ENCODE measurements around the gene SENP8.

The SENP8 gene

GRCh38 chr15:72113347-72114031, 4.7 kb upstream of the SENP8 start:
- no peak for DNase-seq (ENCODE audit: low read depth, low spot score)

GRCh38 chr15:72116731-72117485, 1.3 kb upstream of the SENP8 start:
- DNase-seq (ENCODE audit: low read depth, low spot score): no peak

GRCh38 chr15:72117486-72118016, 652 bp upstream of the SENP8 start:
- peak; percentile 26 for DNase-seq (ENCODE audit: low read depth, low spot score)

GRCh38 chr15:72124218-72124617, 6.0 kb downstream of the SENP8 start:
- no peak for DNase-seq (ENCODE audit: low read depth, low spot score)

- no peak for DNase-seq (ENCODE audit: low read depth, low spot score)
Measured at GRCh38 chr15:72127724-72128322, 9.6 kb downstream of the SENP8 start.

GRCh38 chr15:72128359-72128758, 10.2 kb downstream of the SENP8 start:
- DNase-seq (ENCODE audit: low read depth, low spot score): no peak

GRCh38 chr15:72130272-72130671, 12.1 kb downstream of the SENP8 start:
- no peak for DNase-seq (ENCODE audit: low read depth, low spot score)

GRCh38 chr15:72131922-72132321, 13.7 kb downstream of the SENP8 start:
- no peak for DNase-seq (ENCODE audit: low read depth, low spot score)

GRCh38 chr15:72133211-72133610, 15.0 kb downstream of the SENP8 start:
- no peak for DNase-seq (ENCODE audit: low read depth, low spot score)

- DNase-seq (ENCODE audit: low read depth, low spot score): no peak
Measured at GRCh38 chr15:72135719-72136118, 17.5 kb downstream of the SENP8 start.

- DNase-seq (ENCODE audit: low read depth, low spot score): no peak
Measured at GRCh38 chr15:72136170-72137051, 18.2 kb downstream of the SENP8 start.

- DNase-seq (ENCODE audit: low read depth, low spot score): no peak
Measured at GRCh38 chr15:72139667-72140066, 21.5 kb downstream of the SENP8 start.

GRCh38 chr15:72140088-72140487, 21.9 kb downstream of the SENP8 start:
- DNase-seq (ENCODE audit: low read depth, low spot score): no peak

- DNase-seq (ENCODE audit: low read depth, low spot score): no peak
Measured at GRCh38 chr15:72141171-72142084, 23.2 kb downstream of the SENP8 start.

- no peak for DNase-seq (ENCODE audit: low read depth, low spot score)
Measured at GRCh38 chr15:72146221-72146620, 28.0 kb downstream of the SENP8 start.

GRCh38 chr15:72146934-72147333, 28.7 kb downstream of the SENP8 start:
- no peak for DNase-seq (ENCODE audit: low read depth, low spot score)

- no peak for DNase-seq (ENCODE audit: low read depth, low spot score)
Measured at GRCh38 chr15:72147418-72147817, 29.2 kb downstream of the SENP8 start.

GRCh38 chr15:72153269-72154000, 35.2 kb downstream of the SENP8 start:
- no peak for DNase-seq (ENCODE audit: low read depth, low spot score)

- no peak for DNase-seq (ENCODE audit: low read depth, low spot score)
Measured at GRCh38 chr15:72154316-72154715, 36.1 kb downstream of the SENP8 start.

All from activated naive CD8-positive, alpha-beta T cell treated with anti-CD3 and anti-CD28 coated beads, Interleukin-2, amount 50 U/mL, for 16 hours (primary cell).